ENCODE data around the gene PRCC. TPM values are rescaled to one million over a fixed set of nuclear protein-coding genes. Genes with fewer than 3 reads are reported as not detected.

PRCC gene
- total and polyA plus RNA-seq, 12 donors: 32.1 to 56.9 (median 44.2) TPM

GRCh38 chr1:156844638-156845037, 77.3 kb downstream of the PRCC start:
- DNase-seq (no peak), ATAC-seq (no peak)
- H3K4me1 ChIP-seq: peaks cover 0 to 17% (median 9%) of the 10 kb centered on the region in 9 donors
- TF ChIP-seq CTCF (IDR thresholded peaks at IDR 0.05): no peak
- no peaks in the 10 kb centered on the region for H3K36me3 ChIP-seq
- H3K27me3 ChIP-seq: peaks cover 3 to 92% (median 84%) of the 10 kb centered on the region in 7 donors
- intact Hi-C loops (cut with DNase I): loop anchor here in 2 of 10 donors (5.0 to 10.0 kb wide), 2 partner anchors 80 to 83 kb away; partner anchors contain the start of gene LRRC71 (in 1 of the 2)
- H3K9me3 ChIP-seq: no peaks in the 10 kb centered on the region
- 21 to 35% methylated on average over 14 of the region's 14 CpGs for WGBS, 2 donors
- H3K4me3 ChIP-seq: no peak overlapping the region
- no peak overlapping the region for H3K27ac ChIP-seq

GRCh38 chr1:156845055-156845952, 78.0 kb downstream of the PRCC start:
- intact Hi-C loops (cut with DNase I): loop anchor here in 1 of 10 donors (10.0 kb wide), 1 partner anchor 79 kb away; the partner anchor contains the start of gene LRRC71
- peaks cover 3 to 92% (median 80%) of the 10 kb centered on the region in 7 donors for H3K27me3 ChIP-seq
- DNase-seq (no peak), ATAC-seq (peak in 1 of 8 donors; percentile 11)
- WGBS, 2 donors: 9 to 11% methylated on average over 63 to 69 of the region's 69 CpGs
- no peaks in the 10 kb centered on the region for H3K9me3 ChIP-seq
- H3K36me3 ChIP-seq: no peaks in the 10 kb centered on the region
- H3K27ac ChIP-seq: no peak overlapping the region
- H3K4me3 ChIP-seq: no peak overlapping the region
- H3K4me1 ChIP-seq: peaks cover 0 to 17% (median 9%) of the 10 kb centered on the region in 9 donors
- TF ChIP-seq CTCF (IDR thresholded peaks at IDR 0.05): no peak

GRCh38 chr1:156845953-156846545, 78.7 kb downstream of the PRCC start:
- WGBS, 2 donors: 47 to 48% methylated on average over 18 of the region's 18 CpGs
- no peaks in the 10 kb centered on the region for H3K36me3 ChIP-seq
- DNase-seq: no peak
- no peak overlapping the region for H3K4me3 ChIP-seq
- no peak for ATAC-seq
- intact Hi-C loops (cut with DNase I): loop anchor here in 1 of 10 donors (10.0 kb wide), 1 partner anchor 79 kb away; the partner anchor contains the start of gene LRRC71
- TF ChIP-seq CTCF (IDR thresholded peaks at IDR 0.05): no peak
- peaks cover 0 to 17% (median 9%) of the 10 kb centered on the region in 9 donors for H3K4me1 ChIP-seq
- H3K9me3 ChIP-seq: no peaks in the 10 kb centered on the region
- H3K27me3 ChIP-seq: peaks cover 3 to 89% (median 79%) of the 10 kb centered on the region in 7 donors
- no peak overlapping the region for H3K27ac ChIP-seq

GRCh38 chr1:156846643-156847042, 79.3 kb downstream of the PRCC start:
- Histone ChIP-seq H3K4me1 (peaks cover 0 to 19% (median 9%) of the 10 kb centered on the region in 9 donors), H3K4me3 (no peak overlapping the region), H3K9me3 (no peaks in the 10 kb centered on the region), H3K27ac (no peak overlapping the region), H3K27me3 (peaks cover 3 to 87% (median 74%) of the 10 kb centered on the region in 7 donors), H3K36me3 (no peaks in the 10 kb centered on the region)
- TF ChIP-seq CTCF (IDR thresholded peaks at IDR 0.05): no peak
- 90 to 92% methylated on average over 5 of the region's 5 CpGs for WGBS, 2 donors
- DNase-seq (no peak), ATAC-seq (no peak)
- intact Hi-C loops (cut with DNase I): loop anchor here in 1 of 10 donors (10.0 kb wide), 1 partner anchor 78 kb away; the partner anchor contains the start of gene LRRC71

Measured in heart right ventricle (tissue), 16 donors.